Effector memory CD8-positive, alpha-beta T cell (primary cell): Measurements from ENCODE around the gene DPY19L1.
"Not testable (repeated sequence)": the region's sequence is repeated elsewhere in the genome, so short reads cannot be mapped to it uniquely, and the experiment has no call there.

Experiments used
- ATAC-seq: fragments of 150-1000 bp; cut with Tn5 transposase; replicated peaks from 2 replicates; pipeline ENCODE4 v1.10.0; 2021; ENCODE audit warnings: mild to moderate bottlenecking, moderate library complexity
- DNase-seq, 3 experiments: peaks; one replicate each; pipeline ENCODE4 v3.0.0; 2021
- H3K27ac Mint-ChIP-seq, 2 donors: one replicate each; pipeline ENCODE4 v1.8.0; 2022; ENCODE audit warnings: mild to moderate bottlenecking in 2 of 2, mixed read lengths in 2 of 2, moderate library complexity in 2 of 2
- H3K27me3 Mint-ChIP-seq, 2 donors: one replicate each; pipeline ENCODE4 v1.8.0; 2022; ENCODE audit warnings: mixed read lengths in 2 of 2
- H3K36me3 Mint-ChIP-seq: one replicate; pipeline ENCODE4 v1.8.0; 2022; ENCODE audit warnings: mild to moderate bottlenecking, moderate library complexity, mixed read lengths; ENCODE audit not compliant: insufficient read depth
- H3K4me1 Mint-ChIP-seq, 2 donors: one replicate each; pipeline ENCODE4 v1.8.0; 2022; ENCODE audit warnings: low read depth in 2 of 2, mixed read lengths in 2 of 2
- H3K4me3 Mint-ChIP-seq, 2 donors: one replicate each; pipeline ENCODE4 v1.8.0; 2022; ENCODE audit warnings: mild to moderate bottlenecking in 2 of 2, mixed read lengths in 2 of 2, moderate library complexity in 2 of 2
- H3K9me3 Mint-ChIP-seq, 2 donors: one replicate each; pipeline ENCODE4 v1.8.0; 2022; ENCODE audit warnings: mixed read lengths in 2 of 2

Gene DPY19L1

DNA sequence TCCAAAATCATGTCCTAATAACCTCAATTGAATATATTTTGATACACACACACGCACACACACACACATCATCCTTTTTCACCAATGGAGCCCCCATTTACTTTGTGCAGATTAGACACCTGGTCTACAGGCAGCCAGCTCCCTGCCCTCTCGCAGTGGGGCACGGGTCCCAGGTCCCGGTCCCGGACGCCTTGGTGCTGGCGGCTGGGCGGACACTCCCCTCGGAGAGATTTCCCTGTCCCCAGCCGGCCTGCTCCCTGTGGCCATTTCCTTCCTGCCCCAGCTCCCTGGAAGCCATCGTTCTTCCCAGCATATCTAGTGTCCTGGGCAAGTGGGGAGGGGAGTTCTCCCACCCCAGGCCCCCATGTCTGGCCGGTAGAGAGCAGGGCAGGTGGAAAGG lies 14.6 kb downstream of the DPY19L1 start:
- Mint-ChIP-seq H3K9me3 (no peaks in the 10 kb centered on the region), H3K4me1 (peaks cover 10 to 24% of the 10 kb centered on the region in 2 donors), H3K4me3 (no peak overlapping the region), H3K27ac (no peak overlapping the region), H3K27me3 (no peaks in the 10 kb centered on the region), H3K36me3 (peaks cover 3% of the 10 kb centered on the region)
- no peak for DNase-seq
- no peak for ATAC-seq

- H3K4me3 Mint-ChIP-seq: no peak overlapping the region
- ATAC-seq (no peak), DNase-seq (no peak)
- H3K4me1 Mint-ChIP-seq: peaks cover 10 to 24% of the 10 kb centered on the region in 2 donors
- no peaks in the 10 kb centered on the region for H3K9me3 Mint-ChIP-seq
- no peaks in the 10 kb centered on the region for H3K27me3 Mint-ChIP-seq
- H3K27ac Mint-ChIP-seq: no peak overlapping the region
- peaks cover 11% of the 10 kb centered on the region for H3K36me3 Mint-ChIP-seq
Observed at GRCh38 chr7:35021445-35021844, 15.8 kb downstream of the DPY19L1 start.

DNA sequence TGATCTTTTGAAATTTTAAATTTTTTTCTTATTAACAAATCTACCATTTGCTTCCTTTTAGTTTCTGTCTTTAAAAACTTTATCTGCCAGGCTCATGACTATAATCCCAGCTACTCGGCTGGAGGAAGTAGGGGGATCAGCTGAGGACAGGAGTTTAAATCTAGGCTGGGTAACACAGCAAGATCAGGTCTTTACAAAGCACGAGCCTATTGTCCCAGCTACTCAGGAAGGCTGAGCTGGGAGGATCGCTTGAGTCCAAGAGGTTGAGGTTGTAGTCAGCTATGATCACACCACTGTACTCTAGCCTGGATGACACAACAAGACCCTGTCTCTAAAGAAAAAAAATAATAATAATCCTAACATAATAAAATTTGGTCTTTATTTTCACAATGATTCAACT lies 17.5 kb downstream of the DPY19L1 start:
- Mint-ChIP-seq H3K36me3 (peaks cover 17% of the 10 kb centered on the region), H3K27me3 (no peaks in the 10 kb centered on the region), H3K9me3 (no peaks in the 10 kb centered on the region), H3K4me3 (no peak overlapping the region), H3K27ac (no peak overlapping the region), H3K4me1 (peaks cover 10 to 20% of the 10 kb centered on the region in 2 donors)
- DNase-seq (no peak), ATAC-seq (no peak)

DNA sequence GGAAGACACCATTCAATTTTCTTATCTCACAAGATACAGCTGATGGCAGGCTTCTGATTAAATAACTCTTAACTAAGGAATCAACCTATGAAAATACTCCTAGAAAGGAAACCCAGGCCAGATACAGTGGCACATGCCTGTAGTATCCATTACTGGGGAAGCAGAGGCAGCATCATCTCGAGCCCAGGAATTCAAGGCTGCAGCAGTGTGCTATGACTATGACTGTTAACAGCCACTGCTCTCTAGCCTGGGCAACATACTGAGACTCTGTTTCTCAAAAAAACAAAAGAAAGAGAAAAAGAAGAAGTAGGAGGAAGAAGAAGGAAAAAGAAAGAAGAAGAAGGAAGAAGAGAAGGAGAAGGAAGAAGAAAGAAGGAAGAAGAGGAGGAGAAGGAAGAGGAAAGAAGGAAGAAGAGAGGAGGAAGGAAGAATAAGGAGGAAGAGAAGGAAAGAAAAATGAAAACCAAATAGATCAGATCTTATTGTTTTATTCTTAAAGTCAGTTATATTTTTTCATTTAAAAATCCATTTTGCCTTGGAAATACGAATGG lies 18.0 kb downstream of the DPY19L1 start:
- Mint-ChIP-seq H3K4me3 (no peak overlapping the region), H3K27me3 (no peaks in the 10 kb centered on the region), H3K9me3 (no peaks in the 10 kb centered on the region), H3K27ac (peak overlapping the region; percentile 0 to 1), H3K36me3 (peaks cover 17% of the 10 kb centered on the region), H3K4me1 (peaks cover 6 to 15% of the 10 kb centered on the region in 2 donors)
- no peak for ATAC-seq
- no peak for DNase-seq

- Mint-ChIP-seq H3K4me3 (no peak overlapping the region), H3K27me3 (no peaks in the 10 kb centered on the region), H3K27ac (no peak overlapping the region), H3K36me3 (peaks cover 17% of the 10 kb centered on the region), H3K9me3 (no peaks in the 10 kb centered on the region), H3K4me1 (peaks cover 0 to 4% of the 10 kb centered on the region in 2 donors)
- DNase-seq (no peak), ATAC-seq (no peak)
Observed at GRCh38 chr7:35015346-35015859, 21.9 kb downstream of the DPY19L1 start.

GRCh38 chr7:35012160-35012559 lies 25.1 kb downstream of the DPY19L1 start:
- no peak overlapping the region for H3K27ac Mint-ChIP-seq
- no peak for DNase-seq
- H3K9me3 Mint-ChIP-seq: no peaks in the 10 kb centered on the region
- ATAC-seq: no peak
- no peak overlapping the region for H3K4me3 Mint-ChIP-seq
- H3K27me3 Mint-ChIP-seq: no peaks in the 10 kb centered on the region
- H3K36me3 Mint-ChIP-seq: peaks cover 18% of the 10 kb centered on the region
- peaks cover 0 to under 1% of the 10 kb centered on the region in 2 donors for H3K4me1 Mint-ChIP-seq

- H3K9me3 Mint-ChIP-seq: no peaks in the 10 kb centered on the region
Observed at GRCh38 chr7:35011085-35011484, 26.2 kb downstream of the DPY19L1 start.

GRCh38 chr7:35007768-35008167 lies 29.5 kb downstream of the DPY19L1 start:
- ATAC-seq (no peak), DNase-seq (no peak)
- Mint-ChIP-seq H3K4me1 (peaks cover 0 to 3% of the 10 kb centered on the region in 2 donors), H3K4me3 (no peak overlapping the region), H3K36me3 (peaks cover 7% of the 10 kb centered on the region), H3K27ac (peak overlapping the region in 1 of 2 donors; percentile 41), H3K27me3 (no peaks in the 10 kb centered on the region), H3K9me3 (no peaks in the 10 kb centered on the region)

More at GRCh38 chr7:35011085-35011484, 26.2 kb downstream of the DPY19L1 start:
- H3K36me3 Mint-ChIP-seq: peaks cover 8% of the 10 kb centered on the region
- H3K27ac Mint-ChIP-seq: no peak overlapping the region
- DNase-seq (no peak), ATAC-seq (no peak)
- no peaks in the 10 kb centered on the region for H3K27me3 Mint-ChIP-seq
- peaks cover 0 to 3% of the 10 kb centered on the region in 2 donors for H3K4me1 Mint-ChIP-seq
- no peak overlapping the region for H3K4me3 Mint-ChIP-seq

DNA sequence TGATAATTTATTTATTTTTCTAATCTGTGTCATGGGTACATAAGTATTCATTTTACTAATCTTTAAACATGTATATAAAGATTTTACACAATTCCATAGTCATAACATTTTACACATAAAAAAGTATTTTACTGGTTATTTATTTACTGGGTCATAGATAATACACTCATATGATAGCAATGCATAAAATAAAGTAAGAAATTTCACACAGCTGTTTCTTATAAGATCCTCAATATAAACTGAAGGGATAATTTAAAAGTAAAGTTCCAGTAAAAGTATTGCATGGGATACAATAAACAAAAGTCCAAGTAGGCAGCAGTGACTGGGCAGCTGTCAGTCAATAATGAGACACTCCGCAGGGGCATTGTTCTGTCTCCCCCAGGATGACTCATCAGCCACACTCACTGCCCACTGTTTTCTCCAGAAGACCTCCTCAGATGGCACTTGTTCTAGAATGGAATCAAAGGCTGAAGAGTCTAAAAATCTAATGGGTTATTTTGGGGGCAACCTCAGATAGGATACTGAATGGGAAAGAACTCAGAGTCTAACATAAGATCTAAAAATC lies 32.7 kb downstream of the DPY19L1 start:
- ATAC-seq: no peak
- DNase-seq: no peak

DNA sequence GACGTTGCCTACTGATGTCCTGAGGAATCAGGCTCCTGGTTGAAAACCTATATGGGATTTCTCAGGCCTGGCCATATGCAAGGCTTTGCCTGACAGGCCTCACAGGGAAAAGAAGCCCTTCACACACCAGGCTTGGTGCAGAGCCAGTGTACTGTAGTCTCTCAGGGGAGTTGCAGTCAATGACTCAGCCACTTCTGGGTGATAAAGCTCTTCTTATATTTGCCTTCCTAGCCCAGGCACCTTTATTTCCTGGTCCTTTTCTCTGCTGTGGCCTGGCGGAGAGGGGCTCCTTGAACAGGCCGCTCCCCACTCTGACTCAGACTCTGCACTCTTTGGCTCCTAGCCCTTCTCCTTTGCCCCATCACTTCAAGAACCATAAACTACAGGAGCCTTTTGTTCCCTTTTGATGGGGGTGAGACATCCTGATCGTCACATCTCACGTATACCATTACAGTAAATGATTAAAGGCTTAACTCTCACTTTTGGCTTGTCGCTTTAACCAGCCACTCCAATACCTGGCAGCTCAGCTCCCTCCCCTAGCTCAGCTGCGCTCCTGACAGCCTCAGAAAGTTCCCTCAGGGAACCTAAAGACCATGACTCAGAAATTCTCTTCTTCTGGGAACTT lies 33.5 kb downstream of the DPY19L1 start:
- peaks cover 5% of the 10 kb centered on the region for H3K36me3 Mint-ChIP-seq
- DNase-seq: no peak
- no peak overlapping the region for H3K27ac Mint-ChIP-seq
- no peaks in the 10 kb centered on the region for H3K27me3 Mint-ChIP-seq
- no peaks in the 10 kb centered on the region for H3K9me3 Mint-ChIP-seq
- no peak for ATAC-seq
- no peak overlapping the region for H3K4me3 Mint-ChIP-seq
- peaks cover 0 to 3% of the 10 kb centered on the region in 2 donors for H3K4me1 Mint-ChIP-seq

More for the DNA sequence above, 32.7 kb downstream of the DPY19L1 start:
- Mint-ChIP-seq H3K36me3 (peaks cover 5% of the 10 kb centered on the region), H3K4me3 (no peak overlapping the region), H3K27ac (no peak overlapping the region), H3K9me3 (no peaks in the 10 kb centered on the region), H3K4me1 (peaks cover 0 to 3% of the 10 kb centered on the region in 2 donors), H3K27me3 (no peaks in the 10 kb centered on the region)

- H3K4me3 Mint-ChIP-seq, H3K4me1 Mint-ChIP-seq, H3K27me3 Mint-ChIP-seq, DNase-seq, H3K9me3 Mint-ChIP-seq, H3K27ac Mint-ChIP-seq, ATAC-seq, H3K36me3 Mint-ChIP-seq: not testable (repeated sequence)
Observed at GRCh38 chr7:35003177-35003650, 34.1 kb downstream of the DPY19L1 start.

DNA sequence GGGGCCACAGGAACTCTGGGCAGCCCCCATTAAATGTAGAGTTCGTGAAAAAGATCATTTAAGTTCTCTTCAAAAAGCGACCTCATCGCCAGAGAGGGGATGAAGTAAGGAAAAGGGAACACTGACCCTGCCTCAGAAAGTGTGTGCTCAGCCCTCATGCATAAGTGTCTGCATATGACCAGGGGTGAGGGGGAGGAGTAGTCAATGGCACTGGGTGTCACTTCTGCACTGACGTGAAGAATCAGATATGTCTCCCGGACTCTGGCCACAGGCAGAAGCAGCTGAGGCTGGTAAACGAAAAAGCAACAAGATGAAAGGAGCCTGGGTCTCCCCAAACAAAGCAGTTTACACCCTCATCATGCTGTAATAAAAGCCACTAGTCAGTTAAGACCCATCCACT lies 39.0 kb downstream of the DPY19L1 start:
- not testable (repeated sequence) for DNase-seq, H3K27me3 Mint-ChIP-seq, H3K9me3 Mint-ChIP-seq, H3K4me3 Mint-ChIP-seq, ATAC-seq, H3K4me1 Mint-ChIP-seq
- H3K27ac Mint-ChIP-seq: peak overlapping the region; percentile 54 to 69
- H3K36me3 Mint-ChIP-seq: peaks cover 11% of the 10 kb centered on the region

- not testable (repeated sequence) for ATAC-seq
Observed at GRCh38 chr7:34996423-34997090, 40.7 kb downstream of the DPY19L1 start.

More at GRCh38 chr7:34996423-34997090, 40.7 kb downstream of the DPY19L1 start:
- not testable (repeated sequence) for H3K27me3 Mint-ChIP-seq, H3K27ac Mint-ChIP-seq, DNase-seq, H3K4me3 Mint-ChIP-seq, H3K9me3 Mint-ChIP-seq
- H3K36me3 Mint-ChIP-seq: peaks cover 22% of the 10 kb centered on the region
- H3K4me1 Mint-ChIP-seq: peaks cover 9 to 17% of the 10 kb centered on the region in 2 donors
